H1 (cell line): ENCODE data around the gene DSC3. TPM values are rescaled to one million over a fixed set of nuclear protein-coding genes. Genes with fewer than 3 reads are reported as not detected.

Experiments used
- CTCF ChIA-PET: fragments of 300-600 bp; sonication (Branson Sonifier 250); formaldehyde crosslinking; loops from one replicate; lab custom pipeline; 2021; ENCODE audit not compliant: partially characterized antibody; lab: Charles Lee
- POLR2A ChIA-PET: fragments of 300-600 bp; sonication (Branson Sonifier 250); formaldehyde crosslinking; loops from one replicate; lab custom pipeline; 2021; ENCODE audit warnings: inconsistent platforms; ENCODE audit not compliant: partially characterized antibody; lab: Charles Lee
- DNase-seq, 2 experiments: peaks; one replicate each; pipeline versions ENCODE4 v3.0.0 to v3.0.0-alpha.2; 2010 to 2022; ENCODE audit warnings: low spot score in 2 of 2, low read depth in 1 of 2, mixed read lengths in 1 of 2
- FAIRE-seq: peaks from 2 replicates; lab custom pipeline; 2011; peaks lifted over from hg19 to GRCh38; lab: Jason Lieb, UNC
- H2AFZ ChIP-seq: 2 replicates; pipeline ENCODE4 v1.8.1; 2012; ENCODE audit warnings: low read length, inconsistent platforms
- H2AK5ac ChIP-seq: 2 replicates; pipeline ENCODE4 v1.6.1; 2013; ENCODE audit warnings: low read depth, low read length
- H2BK120ac ChIP-seq: replicated peaks from 2 replicates; pipeline ENCODE3; 2013; ENCODE audit warnings: low read depth, low read length, inconsistent platforms
- H2BK12ac ChIP-seq: 2 replicates; pipeline ENCODE4 v1.6.1; 2013; ENCODE audit warnings: low read depth, low read length
- H2BK15ac ChIP-seq: 2 replicates; pipeline ENCODE4 v1.6.1; 2013; ENCODE audit warnings: low read length
- H2BK20ac ChIP-seq: 2 replicates; pipeline ENCODE4 v1.6.1; 2013; ENCODE audit warnings: low read length
- H2BK5ac ChIP-seq: 2 replicates; pipeline ENCODE4 v1.6.1; 2013; ENCODE audit warnings: low read depth, low read length
- H3K14ac ChIP-seq: 2 replicates; pipeline ENCODE4 v1.6.1; 2013; ENCODE audit warnings: inconsistent platforms; ENCODE audit not compliant: insufficient read length
- H3K18ac ChIP-seq: 2 replicates; pipeline ENCODE4 v1.6.1; 2013; ENCODE audit warnings: low read length; ENCODE audit errors: extremely low read depth
- H3K23ac ChIP-seq: 2 replicates; pipeline ENCODE4 v1.6.1; 2013; ENCODE audit warnings: inconsistent platforms; ENCODE audit not compliant: insufficient read length
- H3K23me2 ChIP-seq: 2 replicates; pipeline ENCODE4 v1.6.1; 2013; ENCODE audit warnings: low read depth, low read length
- H3K27ac ChIP-seq: 2 replicates; pipeline ENCODE4 v1.6.1; 2011; ENCODE audit warnings: low read depth, low read length, inconsistent platforms
- H3K27me3 ChIP-seq, 4 experiments: replicated peaks in 1 of 4; 1 replicate in 1 of 4; 2 replicates in 3 of 4; pipeline versions ENCODE4 v1.6.1 to v1.8.1; 2011 to 2013; ENCODE audit warnings: low read length in 3 of 4, mild to moderate bottlenecking in 3 of 4, inconsistent platforms in 2 of 4, mixed read lengths in 2 of 4, moderate library complexity in 1 of 4; ENCODE audit not compliant: control insufficient read depth in 3 of 4, insufficient read depth in 3 of 4; ENCODE audit errors: extremely low read depth in 1 of 4
- H3K36me3 ChIP-seq, 4 experiments: 2 replicates each; pipeline versions ENCODE4 v1.6.1 to v1.8.1; 2011 to 2013; ENCODE audit warnings: mild to moderate bottlenecking in 4 of 4, low read length in 3 of 4, moderate library complexity in 2 of 4, control low read depth in 1 of 4, inconsistent platforms in 1 of 4; ENCODE audit not compliant: insufficient read depth in 4 of 4, control insufficient read depth in 2 of 4
- H3K4ac ChIP-seq: replicated peaks from 2 replicates; pipeline ENCODE3; 2013; ENCODE audit warnings: low read length, low read depth, mixed read lengths, inconsistent platforms; ENCODE audit not compliant: insufficient read length
- H3K4me1 ChIP-seq, 4 experiments: replicated peaks in 1 of 4; 1 replicate in 1 of 4; 2 replicates in 3 of 4; pipeline versions ENCODE4 v1.6.1 to v1.8.1; 2011 to 2013; ENCODE audit warnings: low read length in 3 of 4, inconsistent platforms in 2 of 4, mixed read lengths in 1 of 4; ENCODE audit not compliant: insufficient read depth in 4 of 4, control insufficient read depth in 3 of 4
- H3K4me2 ChIP-seq, 2 experiments: 2 replicates each; pipeline versions ENCODE4 v1.6.1 to v1.8.1; 2011 to 2013; ENCODE audit warnings: low read depth in 2 of 2, low read length in 2 of 2, control low read depth in 1 of 2, inconsistent platforms in 1 of 2, mild to moderate bottlenecking in 1 of 2; ENCODE audit not compliant: insufficient read depth in 1 of 2
- H3K4me3 ChIP-seq, 4 experiments: fragments of 200-600, 300-600 bp in 1 of 4; sonication (generic), shearing (Covaris generic), sonication (Bioruptor Twin) in 1 of 4; 2 replicates each; pipeline versions ENCODE4 v1.5.1 to v1.8.1; 2011 to 2016; ENCODE audit warnings: low read length in 4 of 4, low read depth in 3 of 4, control low read depth in 2 of 4, inconsistent platforms in 2 of 4, mild to moderate bottlenecking in 2 of 4, mixed read lengths in 1 of 4, moderate library complexity in 1 of 4; ENCODE audit not compliant: insufficient read depth in 2 of 4; ENCODE audit errors: extremely low read depth in 1 of 4
- H3K56ac ChIP-seq: replicated peaks from 2 replicates; pipeline ENCODE3; 2013; ENCODE audit warnings: low read depth, mild to moderate bottlenecking, mixed read lengths, low read length, inconsistent platforms; ENCODE audit not compliant: insufficient read length
- H3K79me1 ChIP-seq: 2 replicates; pipeline ENCODE4 v1.6.1; 2013; ENCODE audit warnings: low read depth, low read length, control low read depth
- H3K79me2 ChIP-seq, 2 experiments: 2 replicates each; pipeline versions ENCODE4 v1.6.1 to v1.8.1; 2012 to 2013; ENCODE audit warnings: low read length in 2 of 2, mild to moderate bottlenecking in 2 of 2, inconsistent platforms in 1 of 2; ENCODE audit not compliant: insufficient read depth in 2 of 2, control insufficient read depth in 1 of 2
- H3K9ac ChIP-seq, 4 experiments: replicated peaks in 1 of 4; 1 replicate in 1 of 4; 2 replicates in 3 of 4; pipeline versions ENCODE4 v1.6.1 to v1.8.1; 2011 to 2013; ENCODE audit warnings: low read depth in 3 of 4, low read length in 3 of 4, control low read depth in 2 of 4, mild to moderate bottlenecking in 2 of 4, moderate library complexity in 2 of 4, inconsistent platforms in 1 of 4; ENCODE audit errors: extremely low read depth in 1 of 4
- H3K9me3 ChIP-seq, 2 experiments: 2 replicates each; pipeline versions ENCODE4 v1.6.1 to v1.8.1; 2012 to 2013; ENCODE audit warnings: mild to moderate bottlenecking in 2 of 2, moderate library complexity in 2 of 2, control low read depth in 1 of 2, inconsistent platforms in 1 of 2, low read depth in 1 of 2, low read length in 1 of 2, mixed read lengths in 1 of 2; ENCODE audit not compliant: insufficient read depth in 2 of 2
- H4K20me1 ChIP-seq, 2 experiments: replicated peaks in 1 of 2; 2 replicates each; pipeline versions ENCODE3 to v1.8.1; 2011 to 2013; ENCODE audit warnings: inconsistent platforms in 2 of 2, low read length in 2 of 2, mild to moderate bottlenecking in 1 of 2; ENCODE audit not compliant: insufficient read depth in 2 of 2, control insufficient read depth in 1 of 2
- H4K5ac ChIP-seq: 2 replicates; pipeline ENCODE4 v1.6.1; 2013; ENCODE audit warnings: low read length, low read depth, mixed read lengths, inconsistent platforms; ENCODE audit not compliant: insufficient read length
- H4K8ac ChIP-seq: 2 replicates; pipeline ENCODE4 v1.8.0; 2013; ENCODE audit warnings: mild to moderate bottlenecking, moderate library complexity, low read length, inconsistent platforms; ENCODE audit not compliant: insufficient read depth; ENCODE audit errors: extremely low read depth
- H4K91ac ChIP-seq: replicated peaks from 2 replicates; pipeline ENCODE3; 2013; ENCODE audit warnings: low read length, mixed read lengths, inconsistent platforms; ENCODE audit not compliant: insufficient read length
- ATF3 ChIP-seq: IDR thresholded peaks from 2 replicates; pipeline ENCODE4 v1.6.1; 2011; ENCODE audit warnings: low read depth, mild to moderate bottlenecking, low read length; ENCODE audit not compliant: insufficient read depth
- CHD1 ChIP-seq: IDR thresholded peaks from 2 replicates; pipeline ENCODE4 v1.6.1; 2012; ENCODE audit warnings: low read depth, low read length, improper control_type of control experiment
- GABPA ChIP-seq: IDR thresholded peaks from 2 replicates; pipeline ENCODE4 v1.6.1; 2011; ENCODE audit warnings: mild to moderate bottlenecking, low read length, moderate library complexity, borderline replicate concordance; ENCODE audit not compliant: insufficient read depth
- KDM4A ChIP-seq: IDR thresholded peaks from one replicate; pipeline ENCODE4 v1.7.1; 2012; ENCODE audit warnings: low read depth, mild to moderate bottlenecking, moderate library complexity, low read length, inconsistent platforms; ENCODE audit not compliant: severe bottlenecking
- PHF8 ChIP-seq: fragments of 200-600 bp; sonication (generic); conservative IDR thresholded peaks from 2 replicates; pipeline ENCODE4 v1.7.1; 2012; ENCODE audit warnings: low read depth, mild to moderate bottlenecking, inconsistent platforms, low read length, moderate library complexity
- SP1 ChIP-seq: IDR thresholded peaks from 2 replicates; pipeline ENCODE4 v1.6.1; 2011; ENCODE audit warnings: low read depth, low read length
- SUZ12 ChIP-seq: fragments of 200-600 bp; sonication (generic); IDR thresholded peaks from 2 replicates; pipeline ENCODE4 v1.6.1; 2012; ENCODE audit warnings: mild to moderate bottlenecking, inconsistent platforms, low read length, moderate library complexity, mixed read lengths
- TEAD4 ChIP-seq: IDR thresholded peaks from 2 replicates; pipeline ENCODE4 v1.6.1; 2012; ENCODE audit warnings: low read depth, low read length, inconsistent platforms, mixed read lengths
- WGBS, 2 experiments: shearing (Covaris generic) in 1 of 2; methylation state at CpG; one replicate each; pipeline versions ENCODE4 v1.1.6 to v1.1.7; 2013 to 2015; ENCODE audit warnings: low lambda C conversion rate in 2 of 2, mixed read lengths in 2 of 2, inconsistent platforms in 1 of 2, low coverage in 1 of 2, missing lambda C conversion rate in 1 of 2; ENCODE audit not compliant: insufficient replicate concordance in 2 of 2, insufficient coverage in 1 of 2, insufficient read length in 1 of 2; ENCODE audit errors: extremely low coverage in 1 of 2, missing lambda C conversion rate in 1 of 2; 5-methylcytosine and 5-hydroxymethylcytosine counted together
- polyA plus RNA-seq, 7 experiments: library from polyadenylated mRNA; depleted of rRNA in 3 of 7; stranded (reverse) in 5 of 7; unstranded in 2 of 7; fragments of >200 nt in 5 of 7; fragments of 200-250 nt in 2 of 7; gene quantifications; 1 replicate in 5 of 7; 2 replicates in 1 of 7; 4 replicates in 1 of 7; pipeline versions ENCODE4 v1.2.1 to v1.2.3, GENCODE V29; 2011 to 2013; ENCODE audit warnings: missing spikeins in 2 of 7, mixed read lengths in 2 of 7
- total RNA-seq: library from RNA; stranded (reverse); fragmentation: NEBNext Ultra II Directional; extraction: Animal tissue kit (Norgen Biotek cat#: 25700); gene quantifications from 2 replicates; pipeline ENCODE4 v1.2.1, GENCODE V29; 2021

Gene DSC3
- total and polyA plus RNA-seq, 2 of the 8 experiments (the other 6 are each of a cell fraction or from before 2014, with no cell fraction given), result 0.70 to 3.7 TPM

GRCh38 chr18:30945761-30946160 is 96.8 kb downstream of the DSC3 start:
- Histone ChIP-seq H2AFZ (no peak overlapping the region), H3K79me2 (no peaks in the 10 kb centered on the region)
- TF ChIP-seq GABPA (no peak), SUZ12 (no peak), TEAD4 (no peak), SP1 (no peak), PHF8 (no peak), KDM4A (no peak), ATF3 (no peak), CHD1 (no peak)

More at GRCh38 chr18:30945761-30946160, 96.8 kb downstream of the DSC3 start:
- Histone ChIP-seq H4K8ac (no peak overlapping the region), H3K23me2 (no peaks in the 10 kb centered on the region), H4K20me1 (no peaks in the 10 kb centered on the region), H3K4me2 (no peak overlapping the region), H3K18ac (no peak overlapping the region), H3K27ac (no peak overlapping the region), H2BK15ac (no peak overlapping the region), H3K9ac (no peak overlapping the region), H3K27me3 (no peaks in the 10 kb centered on the region), H3K79me1 (no peaks in the 10 kb centered on the region), H2BK12ac (no peak overlapping the region), H3K36me3 (no peaks in the 10 kb centered on the region), H2BK20ac (no peak overlapping the region), H4K5ac (no peak overlapping the region), H3K9me3 (peaks cover 3% of the 10 kb centered on the region in 2 experiments; a peak in 2 of 4 replicates), H3K14ac (no peak overlapping the region), H2BK5ac (no peak overlapping the region), H4K91ac (no peak overlapping the region), H2BK120ac (no peak overlapping the region), H3K4ac (no peak overlapping the region), H3K56ac (no peak overlapping the region), H3K4me3 (no peak overlapping the region), H3K23ac (no peak overlapping the region), H3K4me1 (0 out of 7 replicates have a peak, but pooled peaks cover 0 to 2% (median 0%) of the 10 kb centered on the region in 4 experiments), H2AK5ac (no peak overlapping the region)
- DNase-seq (no peak), FAIRE-seq (no peak)
- POLR2A ChIA-PET, result no interaction called here
- 85% methylated on average over 8 of the region's 8 CpGs; no CpG with 5 or more reads in 1 of the 2 experiments for WGBS, 2 experiments
- CTCF ChIA-PET, result interaction anchor here (1.1 to 1.4 kb wide), 2 partner anchors 25 to 56 kb away, joined by 3 read pairs; no protein-coding TSS in a partner anchor
